Endothelial cell of umbilical vein (primary cell): Measurements from ENCODE around the gene DPP6.

Experiments
- CTCF ChIP-seq, 2 donors: IDR thresholded peaks; 1 replicate in 1 of 2; 2 replicates in 1 of 2; pipeline ENCODE4 v1.5.1; 2011; ENCODE audit warnings: low read length in 2 of 2, mild to moderate bottlenecking in 2 of 2, moderate library complexity in 2 of 2, control low read depth in 1 of 2, inconsistent platforms in 1 of 2, low read depth in 1 of 2; ENCODE audit not compliant: insufficient read depth in 1 of 2; ENCODE audit errors: extremely low read depth in 1 of 2
- MYC ChIP-seq: IDR thresholded peaks from one replicate; pipeline ENCODE4 v1.6.1; 2011; ENCODE audit warnings: mild to moderate bottlenecking, low read depth, low read length
- POLR2A ChIP-seq: IDR thresholded peaks from 2 replicates; pipeline ENCODE4 v1.6.1; 2012; ENCODE audit warnings: low read depth, mild to moderate bottlenecking, control low read depth, low read length
- POLR2AphosphoS5 ChIP-seq: IDR thresholded peaks from 2 replicates; pipeline ENCODE4 v1.6.1; 2012; ENCODE audit warnings: low read depth, mild to moderate bottlenecking, control low read depth, low read length, moderate library complexity; ENCODE audit not compliant: insufficient read depth

- no peak for TF ChIP-seq CTCF (IDR thresholded peaks at IDR 0.05; ENCODE audit: extremely low read depth in 1 of 2, insufficient read depth in 1 of 2, low read depth in 1 of 2, low read length in 2 of 2)
- TF ChIP-seq POLR2A = no peak
- TF ChIP-seq MYC = no peak
- TF ChIP-seq POLR2AphosphoS5 = no peak
Observed at GRCh38 chr7:154872811-154873499, 820.8 kb downstream of the DPP6 start.
